H1 (cell line): ENCODE results near the gene CORO2B.

Source experiments
- GTF2F1 ChIP-seq: IDR thresholded peaks from 2 replicates; pipeline ENCODE4 v1.6.1; 2012; ENCODE audit warnings: low read depth, low read length, improper control_type of control experiment, borderline replicate concordance
- POLR2A ChIP-seq, 2 experiments: IDR thresholded peaks; 1 replicate in 1 of 2; 2 replicates in 1 of 2; pipeline ENCODE4 v1.6.1; 2011; ENCODE audit warnings: low read depth in 2 of 2, low read length in 2 of 2, mild to moderate bottlenecking in 2 of 2; ENCODE audit errors: control extremely low read depth in 1 of 2
- SIN3A ChIP-seq, 2 experiments: IDR thresholded peaks in 1 of 2; conservative IDR thresholded peaks in 1 of 2; 2 replicates each; pipeline ENCODE4 v1.6.1; 2011 to 2012; ENCODE audit warnings: low read length in 2 of 2, improper control_type of control experiment in 1 of 2, low read depth in 1 of 2, mild to moderate bottlenecking in 1 of 2
- TF ChIP-seq, protein P1 (sequence below), 3 experiments: IDR thresholded peaks; 1 replicate in 2 of 3; 2 replicates in 1 of 3; pipeline versions ENCODE4 v1.5.1 to v1.6.1; 2011; ENCODE audit warnings: low read length in 3 of 3, mild to moderate bottlenecking in 3 of 3, inconsistent platforms in 2 of 3, low read depth in 1 of 3, moderate library complexity in 1 of 3; ENCODE audit not compliant: insufficient read depth in 1 of 3; ENCODE audit errors: control extremely low read depth in 1 of 3

GRCh38 chr15:68733666-68734065 is 154.9 kb downstream of the CORO2B start:
- TF ChIP-seq POLR2A (IDR thresholded peaks at IDR 0.05; ENCODE audit: control extremely low read depth in 1 of 2, low read depth in 2 of 2, low read length in 2 of 2) (no peak), GTF2F1 (no peak), SIN3A (conservative IDR thresholded peaks at IDR 0.05 in 1 of 2, IDR thresholded peaks at IDR 0.05 in 1 of 2; ENCODE audit: low read depth in 1 of 2, low read length in 2 of 2) (no peak)
- TF ChIP-seq, protein P1, sequence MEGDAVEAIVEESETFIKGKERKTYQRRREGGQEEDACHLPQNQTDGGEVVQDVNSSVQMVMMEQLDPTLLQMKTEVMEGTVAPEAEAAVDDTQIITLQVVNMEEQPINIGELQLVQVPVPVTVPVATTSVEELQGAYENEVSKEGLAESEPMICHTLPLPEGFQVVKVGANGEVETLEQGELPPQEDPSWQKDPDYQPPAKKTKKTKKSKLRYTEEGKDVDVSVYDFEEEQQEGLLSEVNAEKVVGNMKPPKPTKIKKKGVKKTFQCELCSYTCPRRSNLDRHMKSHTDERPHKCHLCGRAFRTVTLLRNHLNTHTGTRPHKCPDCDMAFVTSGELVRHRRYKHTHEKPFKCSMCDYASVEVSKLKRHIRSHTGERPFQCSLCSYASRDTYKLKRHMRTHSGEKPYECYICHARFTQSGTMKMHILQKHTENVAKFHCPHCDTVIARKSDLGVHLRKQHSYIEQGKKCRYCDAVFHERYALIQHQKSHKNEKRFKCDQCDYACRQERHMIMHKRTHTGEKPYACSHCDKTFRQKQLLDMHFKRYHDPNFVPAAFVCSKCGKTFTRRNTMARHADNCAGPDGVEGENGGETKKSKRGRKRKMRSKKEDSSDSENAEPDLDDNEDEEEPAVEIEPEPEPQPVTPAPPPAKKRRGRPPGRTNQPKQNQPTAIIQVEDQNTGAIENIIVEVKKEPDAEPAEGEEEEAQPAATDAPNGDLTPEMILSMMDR (IDR thresholded peaks at IDR 0.05; ENCODE audit: control extremely low read depth in 1 of 3, insufficient read depth in 1 of 3, low read depth in 1 of 3, low read length in 3 of 3), result no peak
